A673 (cell line): ENCODE data around the gene DDX39B.

ENCODE experiments used
- CTCF ChIP-seq: fragments of 300-800, 200-600 bp; sonication (generic); conservative IDR thresholded peaks from 2 replicates; pipeline ENCODE4 v1.5.1; 2017; ENCODE audit warnings: low read depth, mild to moderate bottlenecking, antibody characterized with exemption, low read length, moderate library complexity, mixed read lengths
- EZH2 ChIP-seq: fragments of 200-600 bp; sonication (generic); IDR thresholded peaks from 2 replicates; pipeline ENCODE4 v1.6.1; 2017; ENCODE audit warnings: borderline replicate concordance, low read depth, mild to moderate bottlenecking, mixed read lengths, antibody characterized with exemption, low read length; ENCODE audit not compliant: poor library complexity, severe bottlenecking

- TF ChIP-seq CTCF = no peak
- no peak for TF ChIP-seq EZH2
Observed at GRCh38 chr6:31513456-31514165, 28.2 kb downstream of the DDX39B start.
